OCI-LY3 (cell line): Measurements from ENCODE around the gene SH2D1B.

Source experiments
- H2AFZ ChIP-seq: fragments of 200-600, 300-600 bp; shearing (Covaris generic); 2 replicates; pipeline ENCODE4 v1.6.0; 2014; ENCODE audit warnings: antibody characterized with exemption, low read depth, low read length
- H3K27ac ChIP-seq: fragments of 200-600, 300-600 bp; sonication (generic); 2 replicates; pipeline ENCODE4 v1.5.1; 2014; ENCODE audit warnings: mild to moderate bottlenecking, low read length, moderate library complexity, mixed read lengths
- H3K27me3 ChIP-seq: fragments of 200-600, 300-600 bp; sonication (generic); 2 replicates; pipeline ENCODE4 v1.6.1; 2014; ENCODE audit warnings: low read depth, low read length, mixed read lengths
- H3K36me3 ChIP-seq: fragments of 200-600, 300-600 bp; sonication (generic); replicated peaks from 2 replicates; pipeline ENCODE3; 2014; ENCODE audit warnings: low read depth, low read length, mixed read lengths
- H3K4me1 ChIP-seq: fragments of 300-600, 200-600 bp; sonication (generic); 2 replicates; pipeline ENCODE4 v1.6.1; 2014; ENCODE audit warnings: low read length, mixed read lengths
- H3K4me2 ChIP-seq: fragments of 200-600, 300-600 bp; sonication (generic); 2 replicates; pipeline ENCODE4 v1.6.1; 2014; ENCODE audit warnings: low read length, mixed read lengths
- H3K4me3 ChIP-seq: fragments of 300-600, 200-600 bp; sonication (generic); 2 replicates; pipeline ENCODE4 v1.5.1; 2014; ENCODE audit warnings: antibody characterized with exemption, mild to moderate bottlenecking, low read length, moderate library complexity
- H3K79me2 ChIP-seq: fragments of 300-600, 200-600 bp; shearing (Covaris generic); 2 replicates; pipeline ENCODE4 v1.6.1; 2014; ENCODE audit warnings: mild to moderate bottlenecking, low read length, mixed read lengths
- H3K9ac ChIP-seq: fragments of 300-600, 200-600 bp; shearing (Covaris generic); 2 replicates; pipeline ENCODE4 v1.6.0; 2014; ENCODE audit warnings: mild to moderate bottlenecking, low read length, moderate library complexity
- H3K9me3 ChIP-seq: fragments of 200-600, 300-600 bp; shearing (Covaris generic); 2 replicates; pipeline ENCODE4 v1.6.1; 2014; ENCODE audit warnings: low read length, mixed read lengths; ENCODE audit not compliant: insufficient read depth
- H4K20me1 ChIP-seq: fragments of 200-600, 300-600 bp; sonication (generic); 2 replicates; pipeline ENCODE4 v1.6.1; 2016; ENCODE audit warnings: low read length, mixed read lengths; ENCODE audit not compliant: insufficient read depth
- CTCF ChIP-seq: fragments of 200-600, 300-600 bp; sonication (generic); IDR thresholded peaks from 2 replicates; pipeline ENCODE4 v1.5.1; 2014; ENCODE audit warnings: antibody characterized with exemption, low read length, low read depth
- EZH2phosphoT487 ChIP-seq: fragments of 200-600 bp; shearing (Covaris generic); IDR thresholded peaks from 2 replicates; pipeline ENCODE4 v1.6.1; 2018; ENCODE audit warnings: antibody characterized with exemption, mixed run types, low read depth

Gene SH2D1B

GRCh38 chr1:162367073-162367472 lies 44.9 kb downstream of the SH2D1B start:
- Histone ChIP-seq H3K79me2 (no peaks in the 10 kb centered on the region), H3K4me3 (no peak overlapping the region), H3K27me3 (peaks cover 84% of the 10 kb centered on the region), H3K9me3 (no peaks in the 10 kb centered on the region), H3K27ac (no peak overlapping the region), H2AFZ (no peak overlapping the region), H4K20me1 (peaks cover 19% of the 10 kb centered on the region; the same call in 1 of the 2 replicates), H3K9ac (no peak overlapping the region), H3K36me3 (no peaks in the 10 kb centered on the region), H3K4me2 (no peak overlapping the region), H3K4me1 (peaks cover under 1% of the 10 kb centered on the region)
- TF ChIP-seq CTCF (no peak), EZH2phosphoT487 (no peak)

GRCh38 chr1:162366671-162367070 lies 45.3 kb downstream of the SH2D1B start:
- TF ChIP-seq EZH2phosphoT487, result no peak
- no peak for TF ChIP-seq CTCF
- Histone ChIP-seq H3K4me3 (no peak overlapping the region), H3K9ac (no peak overlapping the region)

GRCh38 chr1:162366149-162366548 lies 45.8 kb downstream of the SH2D1B start:
- H3K4me2 ChIP-seq, result no peak overlapping the region
- no peaks in the 10 kb centered on the region for H3K36me3 ChIP-seq
- no peak overlapping the region for H2AFZ ChIP-seq

More at GRCh38 chr1:162366671-162367070, 45.3 kb downstream of the SH2D1B start:
- no peaks in the 10 kb centered on the region for H3K9me3 ChIP-seq
- peaks cover 22% of the 10 kb centered on the region for H4K20me1 ChIP-seq
- H3K4me2 ChIP-seq, result no peak overlapping the region
- no peak overlapping the region for H2AFZ ChIP-seq
- H3K27me3 ChIP-seq, result peaks cover 84% of the 10 kb centered on the region
- no peaks in the 10 kb centered on the region for H3K36me3 ChIP-seq
- H3K4me1 ChIP-seq, result peaks cover 5% of the 10 kb centered on the region
- H3K27ac ChIP-seq, result no peak overlapping the region
- H3K79me2 ChIP-seq, result no peaks in the 10 kb centered on the region

More at GRCh38 chr1:162366149-162366548, 45.8 kb downstream of the SH2D1B start:
- Histone ChIP-seq H3K9me3 (no peaks in the 10 kb centered on the region), H3K9ac (no peak overlapping the region), H3K79me2 (no peaks in the 10 kb centered on the region), H3K27me3 (peaks cover 87% of the 10 kb centered on the region), H3K4me3 (no peak overlapping the region), H4K20me1 (peaks cover 26% of the 10 kb centered on the region), H3K4me1 (peaks cover 10% of the 10 kb centered on the region), H3K27ac (no peak overlapping the region)
- TF ChIP-seq EZH2phosphoT487 (no peak), CTCF (no peak)
